Thoracic aorta endothelial cell (primary cell): ENCODE measurements around the gene DNAJC21. TPM values are rescaled to one million over a fixed set of nuclear protein-coding genes. Genes with fewer than 3 reads are reported as not detected.

ENCODE experiments used
- total RNA-seq: library from RNA; depleted of rRNA; stranded (reverse); fragments of >200 nt; gene quantifications from 2 replicates; pipeline ENCODE4 v1.2.3, GENCODE V29; 2012

The DNAJC21 gene
- total RNA-seq: 37.2 and 38.3 TPM in 2 replicates

GRCh38 chr5:34929134-34929719 lies at the start of gene DNAJC21:
Gene DNAJC21, plus strand, starts transcription at chr5:34929559. Its CDS starts 261 bp downstream, at chr5:34929820.

GRCh38 chr5:34915139-34915855 lies 14.1 kb upstream of the DNAJC21 start, which contains the start of the genes BRIX1 and RAD1:
Gene BRIX1, plus strand, starts transcription at chr5:34915711. Its CDS starts 28 bp downstream, at chr5:34915739.
Gene RAD1, minus strand, starts transcription at chr5:34915504. Its CDS starts 612 bp downstream, at chr5:34914892.

Other genes starting within 250 kb of the DNAJC21 start
- gene TTC23L, start 90.4 kb upstream of the DNAJC21 start, total RNA-seq: 0.07 TPM in 1 of 2 replicates, not detected in the other
- 27.7 and 28.2 TPM in 2 replicates for gene RAD1, start 14.1 kb upstream of the DNAJC21 start, total RNA-seq
- gene BRIX1, start 13.8 kb upstream of the DNAJC21 start, total RNA-seq: 59.2 and 64.0 TPM in 2 replicates
- gene AGXT2, start 118.4 kb downstream of the DNAJC21 start, total RNA-seq: not detected in 2 replicates